Measurements from ENCODE around the gene FAM228B. TPM values are rescaled to one million over a fixed set of nuclear protein-coding genes. Genes with fewer than 3 reads are reported as not detected.

The FAM228B gene
- total and polyA plus RNA-seq, 2 donors from 2014 or later, result 23.2 to 35.2 TPM

GRCh38 chr2:24169023-24169422, 45.8 kb downstream of the FAM228B start:
- H3K27ac ChIP-seq (ENCODE audit: low read depth in 2 of 2, low read length in 2 of 2), result no peak overlapping the region
- no peaks in the 10 kb centered on the region for H3K9me3 ChIP-seq (ENCODE audit: control insufficient read depth in 2 of 3, insufficient read depth in 1 of 3, low read length in 3 of 3)
- H3K4me1 ChIP-seq (ENCODE audit: control insufficient read depth in 2 of 3, insufficient read depth in 2 of 3, low read depth in 1 of 3, low read length in 3 of 3), result no peaks in the 10 kb centered on the region
- TF ChIP-seq CTCF (IDR thresholded peaks at IDR 0.05; ENCODE audit: borderline replicate concordance, extremely low read depth, insufficient read depth), result no peak
- FAIRE-seq (no peak), DNase-seq (no peak)
- intact Hi-C loops (cut with DNase I), result no loop called here
- no peaks in the 10 kb centered on the region for H3K27me3 ChIP-seq (ENCODE audit: control insufficient read depth, insufficient read depth, low read length)
- no peak overlapping the region for H3K4me3 ChIP-seq (ENCODE audit: low read length in 3 of 3)
- no peak overlapping the region for H3K9ac ChIP-seq (ENCODE audit: low read length in 3 of 3)
- no peaks in the 10 kb centered on the region for H3K36me3 ChIP-seq (ENCODE audit: control insufficient read depth in 2 of 3, insufficient read depth in 3 of 3, low read length in 3 of 3)

- TF ChIP-seq CTCF (IDR thresholded peaks at IDR 0.05; ENCODE audit: borderline replicate concordance, extremely low read depth, insufficient read depth), result no peak
- DNase-seq (peak in 1 of 5 donors; percentile 3), FAIRE-seq (no peak)
- H3K9me3 ChIP-seq (ENCODE audit: control insufficient read depth in 2 of 3, insufficient read depth in 1 of 3, low read length in 3 of 3), result no peaks in the 10 kb centered on the region
- intact Hi-C loops (cut with DNase I), result no loop called here
- no peaks in the 10 kb centered on the region for H3K4me1 ChIP-seq (ENCODE audit: control insufficient read depth in 2 of 3, insufficient read depth in 2 of 3, low read depth in 1 of 3, low read length in 3 of 3)
- H3K27me3 ChIP-seq (ENCODE audit: control insufficient read depth, insufficient read depth, low read length), result no peaks in the 10 kb centered on the region
- H3K9ac ChIP-seq (ENCODE audit: low read length in 3 of 3), result no peak within 1 kb of the TSS
- H3K27ac ChIP-seq (ENCODE audit: low read depth in 2 of 2, low read length in 2 of 2), result no peak within 1 kb of the TSS
- H3K4me3 ChIP-seq (ENCODE audit: low read length in 3 of 3), result no peak within 1 kb of the TSS
- no peaks in the 10 kb centered on the region for H3K36me3 ChIP-seq (ENCODE audit: control insufficient read depth in 2 of 3, insufficient read depth in 3 of 3, low read length in 3 of 3)
Observed at GRCh38 chr2:24174851-24175277, 51.6 kb downstream of the FAM228B start, which contains the start of gene FAM228A. FAM228A (plus strand) TSS chr2:24175053; CDS start chr2:24175481, 428 bp downstream.

GRCh38 chr2:24175631-24176187, 52.4 kb downstream of the FAM228B start:
- no peak for FAIRE-seq
- no peak overlapping the region for H3K9ac ChIP-seq (ENCODE audit: low read length in 3 of 3)
- no peak overlapping the region for H3K4me3 ChIP-seq (ENCODE audit: low read length in 3 of 3)

More at GRCh38 chr2:24175631-24176187, 52.4 kb downstream of the FAM228B start:
- DNase-seq, result no peak
- Histone ChIP-seq H3K4me1 (ENCODE audit: control insufficient read depth in 2 of 3, insufficient read depth in 2 of 3, low read depth in 1 of 3, low read length in 3 of 3) (no peaks in the 10 kb centered on the region), H3K27me3 (ENCODE audit: control insufficient read depth, insufficient read depth, low read length) (no peaks in the 10 kb centered on the region), H3K36me3 (ENCODE audit: control insufficient read depth in 2 of 3, insufficient read depth in 3 of 3, low read length in 3 of 3) (no peaks in the 10 kb centered on the region), H3K9me3 (ENCODE audit: control insufficient read depth in 2 of 3, insufficient read depth in 1 of 3, low read length in 3 of 3) (no peaks in the 10 kb centered on the region), H3K27ac (ENCODE audit: low read depth in 2 of 2, low read length in 2 of 2) (no peak overlapping the region)
- intact Hi-C loops (cut with DNase I), result no loop called here
- no peak for TF ChIP-seq CTCF (IDR thresholded peaks at IDR 0.05; ENCODE audit: borderline replicate concordance, extremely low read depth, insufficient read depth)
